NCI-H526 (cell line): ENCODE measurements around the gene ZNF174.

Source experiments
- DNase-seq, 2 experiments: peaks; one replicate each; lab custom pipeline; 2025; lab: John Stamatoyannopoulos, UW

The ZNF174 gene

DNA sequence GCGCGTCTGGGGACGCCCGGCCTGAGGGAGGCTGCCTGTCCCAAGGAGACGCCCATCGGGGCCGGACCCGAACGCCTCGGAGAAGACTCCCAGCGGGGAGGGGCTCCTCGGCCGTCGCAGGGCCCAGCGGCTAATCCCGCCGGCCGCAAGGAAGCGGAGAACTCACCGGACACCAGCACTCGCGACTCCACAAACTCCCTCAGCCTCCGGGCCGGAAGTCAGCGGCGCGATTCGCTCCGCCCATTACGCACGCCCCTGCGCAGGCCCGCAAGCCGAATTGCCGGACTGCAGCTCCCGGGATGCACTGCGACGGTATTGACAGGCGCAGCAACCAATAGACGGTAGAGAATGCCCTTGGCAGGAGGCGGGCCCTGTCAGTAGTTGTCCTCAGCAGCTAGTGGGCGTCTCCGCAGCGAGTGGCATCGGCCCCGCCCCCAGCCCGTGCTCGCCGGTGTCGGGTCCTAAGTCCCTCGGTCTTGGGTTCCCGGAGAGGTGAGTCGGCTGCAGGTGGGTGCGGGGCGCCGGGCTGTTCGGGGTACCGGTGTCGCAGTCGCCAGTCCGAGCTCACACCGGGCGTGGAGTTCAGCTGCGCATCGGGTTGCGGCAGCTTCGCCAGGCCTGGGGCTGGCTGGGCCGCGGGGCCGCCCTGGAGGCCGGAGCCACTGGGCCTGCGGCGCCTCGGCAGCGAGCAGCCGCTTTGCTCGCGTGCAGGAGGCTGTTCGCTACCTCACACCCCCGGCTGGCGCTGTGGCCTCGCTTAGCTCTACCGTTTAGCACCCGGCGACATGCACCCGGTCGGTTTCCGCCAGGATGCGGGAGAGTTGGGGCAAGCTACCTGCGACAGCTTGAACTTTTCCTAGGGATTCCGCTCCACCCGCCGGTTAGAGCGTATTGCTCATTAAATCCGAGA lies at the start of gene ZNF174, which contains the start of gene ZSCAN32:
Gene ZNF174 (plus strand): TSS at position 437 of the 910 bp plus-strand sequence. CDS start 790 bp downstream, outside the sequence.
Gene ZSCAN32 (minus strand): TSS at position 226 of the 910 bp plus-strand sequence. CDS start 3,447 bp downstream, outside the sequence.
- peak; percentile 94 to 97 for DNase-seq

DNA sequence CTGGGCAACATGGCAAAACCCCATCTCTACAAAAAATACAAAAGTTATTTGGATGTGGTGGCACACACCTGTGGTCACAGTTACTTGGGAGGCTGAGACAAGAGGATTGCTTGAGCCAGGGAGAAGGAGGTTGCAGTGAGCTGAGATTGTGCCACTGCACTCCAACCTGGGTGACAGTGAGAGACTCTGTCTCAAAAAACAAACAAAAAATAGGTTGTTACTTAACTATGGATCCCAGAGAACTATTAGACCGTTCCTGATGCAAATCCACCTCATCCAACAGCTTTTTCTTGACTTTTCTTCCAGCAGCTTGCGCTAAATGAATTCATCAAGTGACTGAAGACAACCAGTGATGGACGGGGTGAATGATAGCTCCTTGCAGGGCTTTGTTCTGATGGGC lies 45.4 kb upstream of the ZNF174 start, which contains the start of gene OR2C1:
Gene OR2C1 (plus strand): TSS at position 301 of the 400 bp plus-strand sequence. CDS start 52 bp downstream, at position 353.
- no peak for DNase-seq

DNA sequence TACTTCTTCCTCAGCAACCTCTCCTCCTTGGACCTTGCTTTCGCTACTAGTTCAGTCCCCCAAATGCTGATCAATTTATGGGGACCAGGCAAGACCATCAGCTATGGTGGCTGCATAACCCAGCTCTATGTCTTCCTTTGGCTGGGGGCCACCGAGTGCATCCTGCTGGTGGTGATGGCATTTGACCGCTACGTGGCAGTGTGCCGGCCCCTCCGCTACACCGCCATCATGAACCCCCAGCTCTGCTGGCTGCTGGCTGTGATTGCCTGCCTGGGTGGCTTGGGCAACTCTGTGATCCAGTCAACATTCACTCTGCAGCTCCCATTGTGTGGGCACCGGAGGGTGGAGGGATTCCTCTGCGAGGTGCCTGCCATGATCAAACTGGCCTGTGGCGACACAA lies 44.9 kb upstream of the ZNF174 start:
- no peak for DNase-seq

DNA sequence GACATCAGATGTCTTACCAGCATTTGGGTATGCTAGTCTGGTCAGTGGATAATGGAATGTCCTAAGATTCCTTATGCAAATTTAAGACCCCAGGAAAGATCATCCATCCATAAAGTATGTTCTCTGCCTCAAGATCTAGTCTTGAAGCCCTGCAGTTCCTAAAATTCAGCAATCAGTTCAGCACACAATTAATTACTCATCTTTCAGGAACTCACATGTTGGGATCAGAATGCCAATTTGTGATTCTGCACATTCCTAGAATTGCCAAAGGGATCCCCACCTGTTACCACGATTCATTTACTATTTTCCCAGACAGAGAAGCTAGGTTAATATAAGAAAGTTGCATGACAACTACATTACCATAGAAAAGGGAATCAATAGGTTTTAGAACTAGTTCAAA lies 42.1 kb upstream of the ZNF174 start:
- DNase-seq: no peak

DNA sequence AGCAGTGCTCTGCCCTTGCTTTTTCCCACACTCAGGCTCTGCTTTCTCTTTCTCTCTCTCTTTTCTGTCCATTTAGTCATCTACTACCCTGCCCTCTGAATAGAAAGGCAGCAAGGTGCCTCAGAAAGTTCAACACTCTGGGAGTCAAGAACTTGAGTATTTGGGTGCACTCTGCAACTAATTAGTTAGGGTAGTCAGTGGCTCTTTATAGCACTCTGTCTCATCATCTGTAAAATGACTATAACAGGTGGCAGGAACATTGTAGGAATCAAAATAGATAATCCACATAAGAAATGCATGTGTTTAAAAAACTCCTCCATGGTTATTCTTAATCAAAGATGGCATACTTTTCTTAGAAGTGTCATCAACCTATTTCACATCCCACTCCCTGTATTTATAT lies 38.1 kb upstream of the ZNF174 start:
- no peak for DNase-seq

- no peak for DNase-seq
Observed at GRCh38 chr16:3363793-3364192, 37.2 kb upstream of the ZNF174 start.

- DNase-seq: no peak
Observed at GRCh38 chr16:3364774-3365427, 36.1 kb upstream of the ZNF174 start.

- DNase-seq: no peak
Observed at GRCh38 chr16:3369073-3369472, 31.9 kb upstream of the ZNF174 start.

DNA sequence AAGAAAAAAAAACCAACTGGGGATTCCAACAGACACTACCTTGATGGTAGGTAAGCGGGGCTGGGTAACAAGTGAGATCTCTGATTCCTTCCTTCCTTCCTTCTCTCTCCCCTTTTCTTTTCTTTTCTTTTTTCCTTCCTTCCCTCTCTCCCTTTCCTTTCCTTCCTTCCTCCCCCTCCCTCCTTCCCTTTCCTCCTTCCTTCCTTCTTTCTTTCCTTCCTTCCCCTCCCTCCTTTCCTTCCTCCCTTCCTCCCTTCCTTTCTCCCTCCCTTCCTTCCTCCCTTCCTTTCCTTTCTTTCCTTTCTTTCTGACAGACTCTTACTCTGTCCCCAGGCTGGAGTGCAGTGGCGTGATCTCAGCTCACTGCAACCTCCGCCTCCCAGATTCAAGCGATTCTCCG lies 25.3 kb upstream of the ZNF174 start:
- DNase-seq: no peak

DNA sequence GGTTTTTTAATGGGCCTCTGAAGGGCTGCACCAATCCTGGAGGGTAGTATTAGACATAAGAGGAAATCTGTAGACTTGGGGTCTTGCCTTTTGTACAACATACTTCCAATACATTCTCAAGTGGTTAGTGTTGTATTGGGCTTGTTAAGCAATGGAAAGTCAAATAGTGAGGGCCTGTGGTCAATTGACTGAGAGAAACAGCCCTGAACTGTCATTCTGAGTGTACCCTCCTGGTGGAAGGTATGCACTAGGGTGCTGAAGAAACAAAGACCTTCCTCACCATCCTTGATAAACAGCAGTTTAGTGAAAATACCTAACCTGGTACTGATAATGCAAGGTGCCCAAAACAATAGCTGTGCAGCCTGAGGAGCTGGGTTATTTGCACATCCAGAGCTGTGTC lies 23.1 kb upstream of the ZNF174 start:
- DNase-seq: no peak

GRCh38 chr16:3383045-3383448 lies 18.0 kb upstream of the ZNF174 start:
- DNase-seq: no peak

DNA sequence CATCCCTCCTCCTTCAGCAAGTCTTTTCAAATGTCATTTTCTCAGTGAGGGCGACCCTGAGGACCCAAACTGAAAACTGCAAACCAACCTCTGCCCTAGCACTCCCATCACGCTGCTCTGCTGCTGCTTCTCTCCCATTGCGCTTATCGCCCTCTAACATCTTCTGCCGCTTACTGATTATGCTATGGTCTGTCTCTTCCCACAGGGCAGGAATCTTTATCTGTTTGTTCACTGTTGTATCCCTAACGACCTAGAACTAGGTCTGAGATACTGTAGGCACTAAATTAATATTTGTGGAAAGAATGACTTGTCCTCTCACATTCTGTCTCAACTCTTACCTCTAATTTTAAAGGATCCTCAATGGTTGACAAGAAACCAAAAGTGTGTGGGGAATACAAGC lies 12.7 kb upstream of the ZNF174 start:
- no peak for DNase-seq

GRCh38 chr16:3389663-3390338 lies 11.2 kb upstream of the ZNF174 start:
- no peak for DNase-seq

GRCh38 chr16:3400446-3400778 lies 603 bp upstream of the ZNF174 start:
- DNase-seq: no peak

DNA sequence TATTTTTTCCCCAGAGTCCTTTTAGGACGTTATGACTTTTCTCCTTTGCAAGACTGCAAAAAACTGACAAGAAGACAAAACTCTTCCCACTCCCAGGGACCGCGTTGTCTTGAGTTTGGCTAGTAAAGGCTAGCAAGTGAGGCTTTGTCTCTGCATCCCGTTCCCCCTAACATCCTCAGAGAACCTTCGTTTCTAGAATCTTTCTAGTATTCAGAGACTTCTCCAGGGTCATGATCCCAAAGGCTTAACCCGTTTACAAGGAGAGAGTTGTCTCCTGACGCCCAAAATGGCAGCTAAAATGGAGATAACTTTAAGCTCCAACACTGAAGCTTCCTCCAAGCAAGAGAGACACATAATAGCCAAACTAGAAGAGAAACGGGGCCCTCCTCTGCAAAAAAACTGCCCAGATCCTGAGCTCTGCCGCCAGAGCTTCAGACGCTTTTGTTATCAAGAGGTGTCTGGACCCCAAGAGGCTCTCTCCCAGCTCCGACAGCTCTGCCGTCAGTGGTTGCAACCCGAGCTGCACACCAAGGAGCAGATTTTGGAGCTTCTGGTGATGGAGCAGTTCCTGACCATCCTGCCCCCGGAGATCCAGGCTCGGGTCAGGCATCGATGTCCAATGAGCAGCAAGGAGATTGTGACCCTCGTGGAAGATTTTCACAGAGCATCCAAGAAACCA lies 843 bp downstream of the ZNF174 start:
- peak; percentile 12 to 29 for DNase-seq

DNA sequence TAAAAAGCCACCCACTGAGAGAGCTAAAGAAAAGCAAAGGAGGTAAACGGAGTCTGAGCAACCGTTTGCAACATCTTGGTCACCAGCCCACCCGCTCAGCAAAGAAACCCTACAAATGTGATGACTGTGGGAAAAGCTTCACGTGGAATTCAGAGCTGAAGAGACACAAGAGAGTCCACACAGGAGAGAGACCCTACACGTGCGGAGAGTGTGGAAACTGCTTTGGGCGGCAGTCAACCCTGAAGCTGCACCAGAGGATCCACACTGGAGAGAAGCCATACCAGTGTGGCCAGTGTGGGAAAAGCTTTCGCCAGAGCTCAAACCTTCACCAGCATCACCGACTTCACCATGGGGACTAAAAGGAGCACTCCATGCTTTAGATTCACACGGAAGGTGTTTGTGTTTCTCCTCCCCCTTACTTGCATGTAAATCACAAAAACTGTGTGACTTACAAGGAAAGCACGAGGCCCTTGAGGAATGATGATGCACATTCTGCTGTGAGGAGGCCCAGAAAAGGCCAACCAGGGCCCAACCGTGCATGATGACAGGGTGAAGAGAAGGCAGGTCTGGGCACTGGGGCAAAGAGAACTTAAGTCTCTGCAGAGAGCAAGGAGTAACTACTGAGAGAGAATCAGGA lies 7.7 kb downstream of the ZNF174 start:
- no peak for DNase-seq

GRCh38 chr16:3413730-3414379 lies 12.8 kb downstream of the ZNF174 start:
- DNase-seq: no peak

DNA sequence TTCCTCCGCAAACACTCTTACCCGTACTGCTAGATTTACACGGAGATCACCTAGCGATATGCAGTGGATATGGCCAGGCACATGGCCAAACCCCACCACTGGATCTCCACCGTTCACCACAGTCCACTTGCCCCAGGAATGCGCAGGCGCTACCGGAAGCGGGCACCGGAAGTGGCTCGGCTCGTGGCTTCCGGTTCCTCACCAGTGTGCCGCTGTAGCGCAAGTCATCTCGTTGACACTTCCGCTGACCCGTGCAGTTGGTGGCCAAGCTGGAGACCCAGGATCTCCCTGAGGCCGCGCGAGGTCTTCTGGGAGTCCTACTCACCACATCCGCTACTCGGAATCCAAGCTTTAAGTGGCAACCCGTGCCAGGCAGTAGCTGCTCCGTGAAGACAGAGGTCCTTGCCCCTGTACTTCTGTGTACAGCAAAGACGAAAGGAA lies 30.8 kb downstream of the ZNF174 start:
- DNase-seq: no peak

- no peak for DNase-seq
Observed at GRCh38 chr16:3434373-3434772, 33.4 kb downstream of the ZNF174 start.

- DNase-seq: no peak
Observed at GRCh38 chr16:3439637-3440036, 38.6 kb downstream of the ZNF174 start.
